ENCODE results near the gene ACOT8.

- TF ChIP-seq CTCF (IDR thresholded peaks at IDR 0.05; ENCODE audit: low read depth, low read length): no peak
- no peak for TF ChIP-seq EZH2phosphoT487 (IDR thresholded peaks at IDR 0.05; ENCODE audit: low read depth)
Measured at GRCh38 chr20:45878076-45878761, 21.0 kb upstream of the ACOT8 start.
